MM.1S (cell line): ENCODE results near the gene TCL1B.
"Not testable (repeated sequence)": the region's sequence is repeated elsewhere in the genome, so short reads cannot be mapped to it uniquely, and the experiment has no call there.

Source experiments
- DNase-seq: peaks from one replicate; pipeline ENCODE4 v3.0.0-alpha.2; 2015
- H2AFZ ChIP-seq: fragments of 300-600 bp; sonication (generic); 2 replicates; pipeline ENCODE4 v1.6.0; 2016; ENCODE audit warnings: antibody characterized with exemption, low read length
- H3F3A ChIP-seq: fragments of 300-600 bp; sonication (generic); 2 replicates; pipeline ENCODE4 v1.6.1; 2016; ENCODE audit warnings: mild to moderate bottlenecking, antibody characterized with exemption, low read length, moderate library complexity, mixed read lengths; ENCODE audit not compliant: insufficient read depth
- H3K27ac ChIP-seq: fragments of 300-600 bp; sonication (generic); 2 replicates; pipeline ENCODE4 v1.5.1; 2016; ENCODE audit warnings: mild to moderate bottlenecking, low read length
- H3K27me3 ChIP-seq: fragments of 300-600 bp; sonication (generic); replicated peaks from 2 replicates; pipeline ENCODE4 v1.6.0; 2016; ENCODE audit warnings: low read length; ENCODE audit not compliant: insufficient read depth
- H3K36me3 ChIP-seq: fragments of 300-600 bp; sonication (generic); replicated peaks from 2 replicates; pipeline ENCODE4 v1.6.1; 2016; ENCODE audit warnings: mild to moderate bottlenecking, low read length, mixed read lengths; ENCODE audit not compliant: insufficient read depth
- H3K4me1 ChIP-seq: fragments of 300-600 bp; sonication (generic); 2 replicates; pipeline ENCODE4 v1.6.1; 2016; ENCODE audit warnings: low read length, mixed read lengths
- H3K4me2 ChIP-seq: fragments of 300-600 bp; sonication (generic); 2 replicates; pipeline ENCODE4 v1.6.0; 2016; ENCODE audit warnings: low read depth, low read length
- H3K4me3 ChIP-seq: fragments of 300-600 bp; sonication (generic); 2 replicates; pipeline ENCODE4 v1.5.1; 2016; ENCODE audit warnings: low read length, mixed read lengths
- H3K79me2 ChIP-seq: fragments of 300-600 bp; sonication (generic); 2 replicates; pipeline ENCODE4 v1.6.1; 2016; ENCODE audit warnings: mixed run types, low read length, mixed read lengths
- H3K9ac ChIP-seq: fragments of 300-600 bp; sonication (generic); 2 replicates; pipeline ENCODE4 v1.6.1; 2016; ENCODE audit warnings: low read length, mixed read lengths
- H3K9me2 ChIP-seq: fragments of 300-600 bp; sonication (generic); replicated peaks from 2 replicates; pipeline ENCODE4 v1.6.1; 2016; ENCODE audit warnings: mild to moderate bottlenecking, low read length, mixed read lengths; ENCODE audit not compliant: insufficient read depth
- H3K9me3 ChIP-seq: fragments of 300-600 bp; sonication (generic); replicated peaks from 2 replicates; pipeline ENCODE4 v1.6.1; 2016; ENCODE audit warnings: mild to moderate bottlenecking, low read length, mixed read lengths; ENCODE audit not compliant: insufficient read depth
- H4K20me1 ChIP-seq: fragments of 300-600 bp; sonication (generic); 2 replicates; pipeline ENCODE4 v1.6.1; 2016; ENCODE audit warnings: mild to moderate bottlenecking, low read length, moderate library complexity, mixed read lengths; ENCODE audit not compliant: insufficient read depth
- EZH2 ChIP-seq: fragments of 300-600 bp; sonication (generic); optimal IDR thresholded peaks from 2 replicates; pipeline ENCODE3; 2017; ENCODE audit warnings: low read depth, mild to moderate bottlenecking, antibody characterized with exemption, low read length, mixed read lengths
- EZH2phosphoT487 ChIP-seq: fragments of 300-600 bp; sonication (generic); IDR thresholded peaks from 2 replicates; pipeline ENCODE4 v1.6.1; 2018; ENCODE audit warnings: antibody characterized with exemption, low read length
- TF ChIP-seq, protein P1 (sequence below): fragments of 300-600 bp; sonication (generic); IDR thresholded peaks from 2 replicates; pipeline ENCODE4 v1.5.1; 2016; ENCODE audit warnings: antibody characterized with exemption, low read length, mixed read lengths

The TCL1B gene

DNA sequence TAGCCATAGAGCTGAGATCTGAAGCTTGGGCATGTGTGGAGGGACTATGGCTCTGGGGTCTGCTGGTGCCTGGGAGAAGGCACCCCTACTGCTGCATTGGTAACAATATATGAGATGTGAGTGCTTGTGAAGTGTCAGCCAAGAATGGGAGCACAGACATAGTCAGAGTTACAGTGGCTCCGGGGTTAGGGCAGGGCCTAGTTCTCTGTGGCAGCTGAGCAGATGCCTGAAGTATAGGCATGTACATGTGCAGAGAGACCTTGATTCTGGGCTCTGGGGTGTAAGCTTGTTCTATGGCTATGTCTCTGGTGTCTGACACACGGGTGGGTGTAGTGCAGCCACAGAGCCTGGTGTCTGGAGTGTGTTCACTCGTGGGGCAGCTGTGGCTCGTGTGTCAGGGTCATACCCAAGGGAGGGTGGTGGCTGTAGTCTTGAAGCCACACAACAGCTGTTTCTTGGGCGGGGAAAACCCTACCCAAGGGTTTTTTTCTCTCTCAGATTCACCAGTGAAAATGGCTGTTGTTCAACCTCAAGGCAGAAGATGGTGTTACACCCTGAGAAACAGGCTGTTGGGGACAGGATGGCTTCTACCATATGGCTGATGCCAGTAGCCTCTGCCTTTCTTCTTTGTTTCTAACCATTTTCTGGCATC is 39.6 kb downstream of the TCL1B start:
- Histone ChIP-seq H3K9me3 (no peaks in the 10 kb centered on the region), H3K4me1 (no peaks in the 10 kb centered on the region), H3K4me3 (no peak overlapping the region), H3K27ac (no peak overlapping the region), H3K4me2 (no peak overlapping the region), H3K9ac (no peak overlapping the region), H3K9me2 (no peaks in the 10 kb centered on the region), H3K27me3 (no peaks in the 10 kb centered on the region), H4K20me1 (no peaks in the 10 kb centered on the region), H3F3A (no peaks in the 10 kb centered on the region), H3K79me2 (no peaks in the 10 kb centered on the region), H3K36me3 (no peaks in the 10 kb centered on the region), H2AFZ (no peak overlapping the region)
- no peak for DNase-seq
- TF ChIP-seq EZH2 = no peak
- TF ChIP-seq, protein P1, sequence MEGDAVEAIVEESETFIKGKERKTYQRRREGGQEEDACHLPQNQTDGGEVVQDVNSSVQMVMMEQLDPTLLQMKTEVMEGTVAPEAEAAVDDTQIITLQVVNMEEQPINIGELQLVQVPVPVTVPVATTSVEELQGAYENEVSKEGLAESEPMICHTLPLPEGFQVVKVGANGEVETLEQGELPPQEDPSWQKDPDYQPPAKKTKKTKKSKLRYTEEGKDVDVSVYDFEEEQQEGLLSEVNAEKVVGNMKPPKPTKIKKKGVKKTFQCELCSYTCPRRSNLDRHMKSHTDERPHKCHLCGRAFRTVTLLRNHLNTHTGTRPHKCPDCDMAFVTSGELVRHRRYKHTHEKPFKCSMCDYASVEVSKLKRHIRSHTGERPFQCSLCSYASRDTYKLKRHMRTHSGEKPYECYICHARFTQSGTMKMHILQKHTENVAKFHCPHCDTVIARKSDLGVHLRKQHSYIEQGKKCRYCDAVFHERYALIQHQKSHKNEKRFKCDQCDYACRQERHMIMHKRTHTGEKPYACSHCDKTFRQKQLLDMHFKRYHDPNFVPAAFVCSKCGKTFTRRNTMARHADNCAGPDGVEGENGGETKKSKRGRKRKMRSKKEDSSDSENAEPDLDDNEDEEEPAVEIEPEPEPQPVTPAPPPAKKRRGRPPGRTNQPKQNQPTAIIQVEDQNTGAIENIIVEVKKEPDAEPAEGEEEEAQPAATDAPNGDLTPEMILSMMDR = no peak
- TF ChIP-seq EZH2phosphoT487 = no peak

DNA sequence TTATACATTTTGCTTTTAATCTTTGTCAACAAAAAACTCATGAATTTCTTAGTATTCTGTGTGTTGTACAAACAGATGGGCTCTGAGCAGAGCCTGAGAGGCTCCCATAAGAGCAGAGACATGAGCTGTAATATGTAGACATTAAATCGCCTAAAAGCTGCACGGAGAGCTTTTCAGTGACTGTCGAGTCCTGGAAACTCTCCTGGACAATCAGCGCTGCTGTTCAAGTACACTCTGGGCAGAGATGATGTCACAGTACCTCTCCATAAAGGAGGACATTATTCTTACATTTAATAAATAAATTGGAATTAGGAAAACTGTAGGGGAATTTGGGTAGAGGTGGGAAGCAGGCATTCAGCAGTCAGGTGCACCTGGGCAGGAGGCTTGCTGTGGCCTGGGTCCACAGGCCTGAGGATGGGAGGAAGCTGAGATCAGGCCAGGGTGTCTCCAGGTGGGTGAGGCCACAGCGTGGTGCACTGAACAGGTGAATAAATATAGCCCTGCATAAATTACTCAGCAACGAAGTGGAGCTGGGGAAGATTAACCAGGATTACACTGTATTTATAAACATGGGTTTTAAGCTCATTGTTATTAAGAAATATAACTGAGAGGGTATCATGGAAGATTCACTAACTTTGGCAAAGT is 41.0 kb downstream of the TCL1B start:
- Histone ChIP-seq H2AFZ (no peak overlapping the region), H3K9me3 (no peaks in the 10 kb centered on the region), H3K36me3 (no peaks in the 10 kb centered on the region), H4K20me1 (no peaks in the 10 kb centered on the region), H3K4me2 (no peak overlapping the region), H3K79me2 (no peaks in the 10 kb centered on the region), H3F3A (no peaks in the 10 kb centered on the region), H3K27ac (no peak overlapping the region), H3K27me3 (no peaks in the 10 kb centered on the region), H3K4me1 (no peaks in the 10 kb centered on the region), H3K9ac (no peak overlapping the region), H3K4me3 (no peak overlapping the region), H3K9me2 (no peaks in the 10 kb centered on the region)
- TF ChIP-seq, protein P1 = no peak
- TF ChIP-seq EZH2phosphoT487 (no peak), EZH2 (no peak)
- DNase-seq = no peak

DNA sequence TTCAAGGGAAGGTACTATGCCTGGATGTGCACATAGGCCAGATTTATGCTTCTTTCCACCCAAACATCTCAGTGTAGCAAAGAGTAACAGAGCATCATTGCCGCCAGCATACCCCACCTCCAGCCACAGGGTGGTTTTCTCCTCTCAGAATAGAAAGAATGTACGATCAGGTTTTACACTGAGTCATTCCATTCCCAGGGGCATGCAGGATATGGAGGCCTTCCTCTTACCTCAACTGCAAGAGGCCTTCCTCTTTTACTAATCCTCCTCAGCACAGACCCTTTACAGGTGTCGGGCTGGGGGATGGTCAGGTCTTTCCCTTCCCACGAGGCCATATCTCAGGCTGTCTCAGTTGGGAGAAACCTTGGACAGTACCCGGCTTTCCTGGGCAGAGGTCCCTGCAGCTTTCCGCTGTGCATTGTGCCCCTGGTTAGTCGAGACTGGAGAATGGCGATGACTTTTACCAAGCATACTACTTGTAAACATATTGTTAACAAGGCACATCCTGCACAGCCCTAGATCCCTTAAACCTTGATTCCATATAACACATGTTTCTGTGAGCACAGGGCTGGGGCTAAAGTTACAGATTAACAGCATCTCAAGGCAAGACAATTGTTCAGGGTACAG is 43.3 kb downstream of the TCL1B start:
- H3K36me3 ChIP-seq, H3K27ac ChIP-seq, H3F3A ChIP-seq, H3K9me2 ChIP-seq, H4K20me1 ChIP-seq, H3K4me3 ChIP-seq, H3K27me3 ChIP-seq, H3K4me1 ChIP-seq, H3K4me2 ChIP-seq, H3K9ac ChIP-seq, H2AFZ ChIP-seq, H3K79me2 ChIP-seq, H3K9me3 ChIP-seq, DNase-seq: not testable (repeated sequence)

DNA sequence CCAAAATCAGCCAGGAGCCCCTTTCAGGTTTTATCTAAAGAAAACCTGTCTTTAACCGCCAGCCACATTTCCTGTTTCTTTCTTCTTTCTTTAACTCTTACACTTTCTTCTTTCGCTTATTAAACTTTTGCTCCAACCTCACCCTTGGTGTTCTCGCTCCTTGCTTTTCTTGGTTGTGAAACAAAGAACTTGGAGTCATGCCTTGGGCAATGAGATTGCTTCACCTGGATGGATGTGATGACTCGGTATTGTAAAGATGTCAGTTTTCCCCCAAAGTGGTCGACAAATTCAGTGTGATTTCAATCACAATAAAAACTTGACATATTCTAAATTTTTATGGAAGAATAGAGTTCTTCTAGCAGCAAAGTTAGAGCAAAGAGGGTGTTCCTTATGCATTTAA is 43.9 kb downstream of the TCL1B start:
- no peaks in the 10 kb centered on the region for H3K79me2 ChIP-seq
- no peak for TF ChIP-seq EZH2phosphoT487
- TF ChIP-seq EZH2 = no peak
- TF ChIP-seq, protein P1 = no peak
- no peak for DNase-seq
- no peaks in the 10 kb centered on the region for H3K9me3 ChIP-seq
- no peaks in the 10 kb centered on the region for H3K27me3 ChIP-seq
- H3K4me3 ChIP-seq = no peak overlapping the region
- H3K9ac ChIP-seq = no peak overlapping the region
- no peaks in the 10 kb centered on the region for H3K36me3 ChIP-seq
- no peaks in the 10 kb centered on the region for H3K9me2 ChIP-seq
- H4K20me1 ChIP-seq = no peaks in the 10 kb centered on the region
- no peak overlapping the region for H3K27ac ChIP-seq
- no peak overlapping the region for H3K4me2 ChIP-seq
- H2AFZ ChIP-seq = no peak overlapping the region
- no peaks in the 10 kb centered on the region for H3F3A ChIP-seq
- no peaks in the 10 kb centered on the region for H3K4me1 ChIP-seq
